ENCODE measurements around the gene AFDN.
"Not testable (repeated sequence)": the region's sequence is repeated elsewhere in the genome, so short reads cannot be mapped to it uniquely, and the experiment has no call there.

Gene AFDN

DNA sequence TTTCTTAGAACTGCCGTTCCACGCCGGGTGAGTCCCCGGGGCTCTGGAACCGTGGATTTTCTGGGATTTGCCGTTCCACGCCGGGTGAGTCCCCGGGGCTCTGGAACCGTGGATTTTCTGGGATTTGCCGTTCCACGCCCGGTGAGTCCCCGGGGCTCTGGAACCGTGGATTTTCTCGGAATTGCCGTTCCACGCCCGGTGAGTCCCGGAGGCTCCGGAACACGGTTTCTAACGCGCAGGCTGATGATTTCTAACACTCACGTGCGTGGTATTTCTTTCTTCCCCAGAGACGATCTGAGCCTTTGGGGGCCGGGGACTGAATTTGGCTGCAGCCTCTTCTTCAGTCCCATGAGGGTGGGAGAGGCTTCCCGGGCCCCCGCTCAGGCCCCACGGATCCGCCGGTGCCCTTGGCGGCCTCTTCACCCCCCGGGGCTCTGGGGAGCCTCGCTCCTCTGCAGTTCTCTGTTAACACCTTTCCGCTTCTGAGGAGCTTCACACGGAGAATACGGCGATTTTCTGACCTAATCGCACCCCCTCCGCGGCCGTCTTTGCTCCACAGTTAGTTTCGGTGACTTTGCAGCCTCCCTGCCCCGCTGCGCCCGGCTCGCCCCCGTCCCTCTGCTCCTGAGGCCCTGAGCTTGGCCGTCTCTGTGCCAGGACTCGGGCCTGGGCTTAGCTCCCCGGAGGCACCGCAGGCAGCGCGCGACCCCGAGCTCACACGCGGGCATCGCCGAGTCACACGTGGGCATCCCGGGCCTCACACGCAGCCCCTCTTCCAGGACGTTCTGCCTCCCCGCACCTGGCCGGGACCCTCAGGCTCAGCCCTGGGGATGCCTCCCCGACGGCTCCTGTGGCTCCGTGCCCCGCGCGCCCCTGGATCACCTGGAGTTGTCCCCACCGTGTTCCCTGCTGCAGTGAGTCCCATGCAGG is 163.6 kb downstream of the AFDN start:
- no peaks in the 10 kb centered on the region for H3K9me3 ChIP-seq (ENCODE audit: low read length)
- no peaks in the 10 kb centered on the region for H3K36me3 ChIP-seq (ENCODE audit: insufficient read depth, low read length)
- H3K4me3 ChIP-seq (ENCODE audit: low read depth in 1 of 2, low read length in 2 of 2) = no peak overlapping the region
- H3K4me1 ChIP-seq (ENCODE audit: insufficient read depth, low read length) = no peaks in the 10 kb centered on the region
- H3K27ac ChIP-seq (ENCODE audit: low read depth, low read length) = no peak overlapping the region
- H3K27me3 ChIP-seq (ENCODE audit: control insufficient read depth in 1 of 2, insufficient read depth in 2 of 2, low read length in 2 of 2) = no peaks in the 10 kb centered on the region
- H3K9ac ChIP-seq (ENCODE audit: low read length) = no peak overlapping the region

GRCh38 chr6:167993169-167993568 is 166.5 kb downstream of the AFDN start:
- H3K9me3 ChIP-seq (ENCODE audit: low read length) = no peaks in the 10 kb centered on the region
- no peak overlapping the region for H3K27ac ChIP-seq (ENCODE audit: low read depth, low read length)
- peaks cover 0 to 7% of the 10 kb centered on the region in 2 donors for H3K27me3 ChIP-seq (ENCODE audit: control insufficient read depth in 1 of 2, insufficient read depth in 2 of 2, low read length in 2 of 2)
- no peak overlapping the region for H3K9ac ChIP-seq (ENCODE audit: low read length)
- H3K4me3 ChIP-seq (ENCODE audit: low read depth in 1 of 2, low read length in 2 of 2) = no peak overlapping the region
- no peaks in the 10 kb centered on the region for H3K36me3 ChIP-seq (ENCODE audit: insufficient read depth, low read length)
- H3K4me1 ChIP-seq (ENCODE audit: insufficient read depth, low read length) = no peaks in the 10 kb centered on the region

DNA sequence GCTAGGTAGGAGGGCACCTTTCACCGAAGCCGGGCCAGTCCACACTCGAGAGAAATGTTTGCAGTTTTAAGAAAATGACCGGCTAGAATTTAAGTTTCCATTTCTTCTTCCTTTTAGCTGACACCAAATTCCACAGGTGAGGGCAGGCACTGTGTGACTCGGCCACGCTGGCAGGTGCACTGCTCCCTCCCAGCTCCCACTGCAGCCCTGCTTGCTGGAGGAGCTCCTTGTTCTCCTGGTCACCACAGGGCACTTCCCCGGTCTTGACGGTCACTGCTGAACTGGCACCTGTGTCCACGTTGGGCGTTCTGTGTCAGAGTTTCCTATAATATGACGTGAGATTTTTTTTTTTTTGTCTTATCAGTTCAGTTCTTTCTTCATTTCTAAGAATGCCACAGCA is 167.1 kb downstream of the AFDN start:
- Histone ChIP-seq H3K9ac (ENCODE audit: low read length) (no peak overlapping the region), H3K9me3 (ENCODE audit: low read length) (no peaks in the 10 kb centered on the region), H3K4me1 (ENCODE audit: insufficient read depth, low read length) (no peaks in the 10 kb centered on the region), H3K27me3 (ENCODE audit: control insufficient read depth in 1 of 2, insufficient read depth in 2 of 2, low read length in 2 of 2) (peaks cover 0 to 7% of the 10 kb centered on the region in 2 donors), H3K36me3 (ENCODE audit: insufficient read depth, low read length) (no peaks in the 10 kb centered on the region), H3K27ac (ENCODE audit: low read depth, low read length) (no peak overlapping the region), H3K4me3 (ENCODE audit: low read depth in 1 of 2, low read length in 2 of 2) (no peak overlapping the region)

DNA sequence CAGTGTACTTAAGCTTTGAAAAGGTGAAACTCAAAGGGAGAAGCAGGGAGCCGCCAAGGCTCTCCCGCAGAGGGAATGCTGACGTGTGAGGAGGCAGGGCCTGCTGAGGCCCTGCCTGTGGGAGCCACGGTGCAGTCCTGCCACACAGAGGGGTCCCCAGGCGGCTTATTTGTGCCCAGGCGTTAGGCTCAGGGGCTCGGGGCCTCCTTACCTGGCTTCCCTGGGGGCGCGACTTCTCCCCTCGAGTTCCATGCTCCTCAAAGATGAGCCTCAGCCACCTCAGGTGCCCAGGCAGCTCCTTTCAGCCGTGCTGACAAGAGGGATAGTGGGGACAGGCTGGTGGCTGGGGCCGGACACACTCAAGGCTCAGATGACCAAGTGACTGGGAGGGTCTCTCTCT is 168.6 kb downstream of the AFDN start:
- Histone ChIP-seq H3K27ac (ENCODE audit: low read depth, low read length) (no peak overlapping the region), H3K9ac (ENCODE audit: low read length) (no peak overlapping the region), H3K4me3 (ENCODE audit: low read depth in 1 of 2, low read length in 2 of 2) (no peak overlapping the region)

GRCh38 chr6:167995731-167996151 is 169.0 kb downstream of the AFDN start:
- no peak overlapping the region for H3K9ac ChIP-seq (ENCODE audit: low read length)
- no peaks in the 10 kb centered on the region for H3K36me3 ChIP-seq (ENCODE audit: insufficient read depth, low read length)
- no peak overlapping the region for H3K4me3 ChIP-seq (ENCODE audit: low read depth in 1 of 2, low read length in 2 of 2)
- H3K27me3 ChIP-seq (ENCODE audit: control insufficient read depth in 1 of 2, insufficient read depth in 2 of 2, low read length in 2 of 2) = peaks cover 0 to 7% of the 10 kb centered on the region in 2 donors
- no peaks in the 10 kb centered on the region for H3K4me1 ChIP-seq (ENCODE audit: insufficient read depth, low read length)
- no peaks in the 10 kb centered on the region for H3K9me3 ChIP-seq (ENCODE audit: low read length)
- H3K27ac ChIP-seq (ENCODE audit: low read depth, low read length) = no peak overlapping the region

More for the DNA sequence above, 168.6 kb downstream of the AFDN start:
- Histone ChIP-seq H3K36me3 (ENCODE audit: insufficient read depth, low read length) (no peaks in the 10 kb centered on the region), H3K4me1 (ENCODE audit: insufficient read depth, low read length) (no peaks in the 10 kb centered on the region), H3K27me3 (ENCODE audit: control insufficient read depth in 1 of 2, insufficient read depth in 2 of 2, low read length in 2 of 2) (peaks cover 0 to 7% of the 10 kb centered on the region in 2 donors), H3K9me3 (ENCODE audit: low read length) (no peaks in the 10 kb centered on the region)

DNA sequence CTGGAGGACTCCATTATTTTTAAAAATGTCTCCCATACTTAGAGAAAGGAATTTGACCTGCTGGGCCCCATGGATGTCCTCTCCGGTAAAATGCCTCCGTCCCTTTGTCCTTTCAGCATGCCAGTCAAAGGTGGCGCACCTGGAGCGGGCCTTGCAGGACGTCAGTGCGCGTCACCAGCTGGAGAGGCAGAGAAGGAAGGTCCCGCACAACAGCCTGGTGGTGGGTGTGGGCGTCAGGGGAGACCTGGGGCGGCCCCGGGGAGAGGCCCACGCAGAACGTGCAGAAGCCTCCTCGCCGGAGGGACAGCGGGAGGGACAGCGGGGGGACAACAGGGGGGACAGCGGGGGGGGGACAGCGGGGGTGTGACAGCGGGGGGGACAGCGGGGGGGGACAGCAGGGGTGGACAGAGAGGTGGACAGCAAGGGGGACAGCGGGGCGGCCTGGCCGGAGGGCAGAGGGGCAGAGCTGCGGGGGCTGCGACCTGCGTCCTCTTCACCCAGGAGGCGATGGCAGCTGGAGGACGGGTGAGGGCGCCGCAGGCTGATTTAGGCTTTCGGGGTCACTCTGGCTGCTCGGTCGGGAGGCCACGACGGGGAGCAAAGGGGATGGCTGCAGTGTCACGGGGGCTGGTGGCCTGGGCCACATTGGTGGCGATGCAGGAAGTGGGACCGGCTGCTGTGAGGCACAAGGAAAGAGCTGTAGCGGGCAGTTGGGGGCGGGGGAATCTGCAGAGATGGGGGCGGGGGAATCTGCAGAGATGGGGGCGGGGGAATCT is 169.9 kb downstream of the AFDN start:
- Histone ChIP-seq H3K9me3 (ENCODE audit: low read length) (no peaks in the 10 kb centered on the region), H3K9ac (ENCODE audit: low read length) (no peak overlapping the region), H3K4me3 (ENCODE audit: low read depth in 1 of 2, low read length in 2 of 2) (no peak overlapping the region), H3K27ac (ENCODE audit: low read depth, low read length) (no peak overlapping the region), H3K36me3 (ENCODE audit: insufficient read depth, low read length) (no peaks in the 10 kb centered on the region), H3K27me3 (ENCODE audit: control insufficient read depth in 1 of 2, insufficient read depth in 2 of 2, low read length in 2 of 2) (peaks cover 0 to 7% of the 10 kb centered on the region in 2 donors), H3K4me1 (ENCODE audit: insufficient read depth, low read length) (no peaks in the 10 kb centered on the region)

DNA sequence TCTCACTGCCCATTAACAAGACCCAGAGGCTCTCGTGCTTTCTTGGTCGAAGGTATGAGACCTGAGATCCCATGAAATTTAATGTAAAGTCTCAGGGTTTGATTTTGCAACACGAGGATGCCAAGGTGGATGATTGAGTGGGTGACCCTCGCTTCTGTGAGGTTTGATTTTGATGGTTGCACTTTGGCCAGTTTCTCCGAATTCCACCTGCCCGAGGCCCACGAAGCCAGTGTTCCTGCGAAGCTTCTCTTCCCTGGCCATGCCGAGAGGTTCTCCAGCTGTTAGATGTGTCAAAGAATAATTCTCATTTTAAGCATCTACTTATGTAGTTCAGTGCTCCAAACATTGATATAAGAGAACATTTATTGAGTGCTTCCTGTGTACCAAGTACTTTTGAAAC is 170.9 kb downstream of the AFDN start, which contains the start of gene KIF25:
TSS of gene KIF25 (plus strand) at position 30 of the 400 bp plus-strand sequence. CDS start 31,915 bp downstream, outside the sequence.
- Histone ChIP-seq H3K9me3 (ENCODE audit: low read length) (no peaks in the 10 kb centered on the region), H3K27me3 (ENCODE audit: control insufficient read depth in 1 of 2, insufficient read depth in 2 of 2, low read length in 2 of 2) (peaks cover 0 to 7% of the 10 kb centered on the region in 2 donors), H3K4me1 (ENCODE audit: insufficient read depth, low read length) (no peaks in the 10 kb centered on the region), H3K4me3 (ENCODE audit: low read depth in 1 of 2, low read length in 2 of 2) (no peak within 1 kb of the TSS), H3K36me3 (ENCODE audit: insufficient read depth, low read length) (no peaks in the 10 kb centered on the region), H3K9ac (ENCODE audit: low read length) (no peak within 1 kb of the TSS), H3K27ac (ENCODE audit: low read depth, low read length) (no peak within 1 kb of the TSS)

GRCh38 chr6:167998215-167998614 is 171.5 kb downstream of the AFDN start:
- peaks cover 0 to 7% of the 10 kb centered on the region in 2 donors for H3K27me3 ChIP-seq (ENCODE audit: control insufficient read depth in 1 of 2, insufficient read depth in 2 of 2, low read length in 2 of 2)
- no peaks in the 10 kb centered on the region for H3K4me1 ChIP-seq (ENCODE audit: insufficient read depth, low read length)
- H3K4me3 ChIP-seq (ENCODE audit: low read depth in 1 of 2, low read length in 2 of 2) = no peak overlapping the region
- H3K9ac ChIP-seq (ENCODE audit: low read length) = no peak overlapping the region
- H3K27ac ChIP-seq (ENCODE audit: low read depth, low read length) = no peak overlapping the region
- no peaks in the 10 kb centered on the region for H3K9me3 ChIP-seq (ENCODE audit: low read length)
- H3K36me3 ChIP-seq (ENCODE audit: insufficient read depth, low read length) = no peaks in the 10 kb centered on the region

DNA sequence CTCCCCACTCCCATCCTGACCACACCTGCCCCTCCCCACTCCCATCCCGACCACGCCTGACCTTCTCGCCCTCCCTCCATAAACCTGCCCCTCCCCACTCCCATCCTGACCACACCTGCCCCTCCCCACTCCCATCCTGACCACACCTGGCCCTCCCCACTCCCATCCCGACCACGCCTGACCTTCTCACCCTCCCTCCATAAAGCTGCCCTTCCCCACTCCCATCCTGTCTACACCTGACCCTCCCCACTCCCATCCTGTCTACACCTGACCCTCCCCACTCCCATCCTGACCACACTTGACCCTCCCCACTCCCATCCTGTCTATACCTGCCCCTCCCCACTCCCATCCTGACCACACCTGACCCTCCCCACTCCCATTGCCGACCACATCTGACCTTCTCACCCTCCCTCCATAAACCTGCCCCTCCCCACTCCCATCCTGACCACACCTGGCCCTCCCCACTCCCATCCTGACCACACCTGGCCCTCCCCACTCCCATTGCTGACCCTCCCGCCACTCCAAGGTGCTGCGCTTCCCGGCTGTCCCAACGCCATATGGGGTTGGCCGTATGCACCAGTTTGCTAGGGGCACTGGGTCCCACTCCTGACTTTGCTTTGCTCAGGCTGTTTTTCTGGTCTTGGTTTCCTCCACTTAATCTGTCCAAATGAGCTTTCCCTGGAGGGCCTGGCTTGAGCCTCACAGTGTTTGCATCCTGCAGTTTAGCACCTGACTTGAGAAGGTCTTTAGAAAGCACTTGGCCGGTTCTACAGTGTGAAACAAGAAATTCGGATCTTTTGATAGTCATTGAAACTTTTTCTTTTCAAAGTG is 173.7 kb downstream of the AFDN start:
- no peak overlapping the region for H3K4me3 ChIP-seq (ENCODE audit: low read depth in 1 of 2, low read length in 2 of 2)
- peaks cover 0 to 7% of the 10 kb centered on the region in 2 donors for H3K27me3 ChIP-seq (ENCODE audit: control insufficient read depth in 1 of 2, insufficient read depth in 2 of 2, low read length in 2 of 2)
- no peak overlapping the region for H3K9ac ChIP-seq (ENCODE audit: low read length)
- no peaks in the 10 kb centered on the region for H3K4me1 ChIP-seq (ENCODE audit: insufficient read depth, low read length)
- no peak overlapping the region for H3K27ac ChIP-seq (ENCODE audit: low read depth, low read length)
- no peaks in the 10 kb centered on the region for H3K36me3 ChIP-seq (ENCODE audit: insufficient read depth, low read length)
- H3K9me3 ChIP-seq (ENCODE audit: low read length) = no peaks in the 10 kb centered on the region

- Histone ChIP-seq H3K9me3 (ENCODE audit: low read length) (no peaks in the 10 kb centered on the region), H3K36me3 (ENCODE audit: insufficient read depth, low read length) (no peaks in the 10 kb centered on the region), H3K27ac (ENCODE audit: low read depth, low read length) (no peak overlapping the region), H3K9ac (ENCODE audit: low read length) (no peak overlapping the region), H3K4me3 (ENCODE audit: low read depth in 1 of 2, low read length in 2 of 2) (no peak overlapping the region), H3K4me1 (ENCODE audit: insufficient read depth, low read length) (no peaks in the 10 kb centered on the region), H3K27me3 (ENCODE audit: control insufficient read depth in 1 of 2, insufficient read depth in 2 of 2, low read length in 2 of 2) (peaks cover 0 to 7% of the 10 kb centered on the region in 2 donors)
These were observed 174.3 kb downstream of the AFDN start for GRCh38 chr6:168001029-168001332.

- not testable (repeated sequence) for H3K36me3 ChIP-seq (ENCODE audit: insufficient read depth, low read length); H3K9me3 ChIP-seq (ENCODE audit: low read length)
These were observed 174.8 kb downstream of the AFDN start for GRCh38 chr6:168001514-168001913.

More at GRCh38 chr6:168001514-168001913, 174.8 kb downstream of the AFDN start:
- H3K27me3 ChIP-seq (ENCODE audit: control insufficient read depth in 1 of 2, insufficient read depth in 2 of 2, low read length in 2 of 2); H3K27ac ChIP-seq (ENCODE audit: low read depth, low read length); H3K9ac ChIP-seq (ENCODE audit: low read length); H3K4me1 ChIP-seq (ENCODE audit: insufficient read depth, low read length); H3K4me3 ChIP-seq (ENCODE audit: low read depth in 1 of 2, low read length in 2 of 2): not testable (repeated sequence)

Data from muscle layer of colon (tissue), 2 donors.